GM12878 (cell line): ENCODE results near the gene C1QL4. TPM values are rescaled to one million over a fixed set of nuclear protein-coding genes. Genes with fewer than 3 reads are reported as not detected.
A peak's percentile ranks its signal among the peaks of the same experiment; 100 is the strongest.

Source experiments
- ATAC-seq: fragments of 200-7000 bp; cut with Tn5 transposase; 3 replicates; pipeline ENCODE4 v1.9.1; 2020; ENCODE audit warnings: mild to moderate bottlenecking, moderate library complexity
- BruUV-seq: library from RNA; stranded (reverse); fragments of 400-500 nt; replicated peaks from 2 replicates; lab custom pipeline; 2021; lab: Mats Ljungman, UMichigan
- CTCF ChIA-PET: fragments of 300-600 bp; sonication (Branson Sonifier 250); formaldehyde crosslinking; extraction: SDS; loops from one replicate; lab custom pipeline; 2021; ENCODE audit warnings: inconsistent platforms; lab: Yijun Ruan, JAX
- POLR2A ChIA-PET: fragments of 350-600 bp; formaldehyde crosslinking; extraction: SDS; loops from one replicate; lab custom pipeline; 2021; ENCODE audit warnings: inconsistent platforms; lab: Charles Lee
- RAD21 ChIA-PET: fragments of 300-600 bp; sonication (Branson Sonifier 250); formaldehyde crosslinking; loops from one replicate; lab custom pipeline; 2023; ENCODE audit warnings: antibody characterized with exemption; ENCODE audit not compliant: unreplicated experiment; lab: Charles Lee
- SMC1A ChIA-PET: fragments of 300-600 bp; sonication (Branson Sonifier 250); formaldehyde crosslinking; loops from one replicate; lab custom pipeline; 2023; ENCODE audit not compliant: unreplicated experiment, uncharacterized antibody; lab: Charles Lee
- DNase-seq: peaks from one replicate; pipeline ENCODE4 v3.0.0-alpha.2; 2011; ENCODE audit warnings: low read depth, low spot score
- FAIRE-seq: peaks from 3 replicates; lab custom pipeline; 2011; peaks lifted over from hg19 to GRCh38; lab: Jason Lieb, UNC
- H2AFZ ChIP-seq: 2 replicates; pipeline ENCODE4 v1.6.0; 2011; ENCODE audit warnings: low read depth, low read length, control low read depth; ENCODE audit not compliant: control insufficient read depth
- H3K27ac ChIP-seq: 2 replicates; pipeline ENCODE4 v1.5.1; 2011; ENCODE audit warnings: control low read depth; ENCODE audit not compliant: control insufficient read depth, insufficient read depth
- H3K27me3 ChIP-seq, 2 experiments: replicated peaks in 1 of 2; 2 replicates each; pipeline versions ENCODE4 v1.6.0 to v1.6.1; 2011; ENCODE audit warnings: low read length in 1 of 2; ENCODE audit not compliant: control insufficient read depth in 2 of 2, insufficient read depth in 2 of 2
- H3K36me3 ChIP-seq, 2 experiments: 2 replicates each; pipeline ENCODE4 v1.5.1; 2011; ENCODE audit warnings: low read length in 1 of 2; ENCODE audit not compliant: control insufficient read depth in 2 of 2, insufficient read depth in 2 of 2
- H3K4me1 ChIP-seq: 2 replicates; pipeline ENCODE4 v1.6.1; 2011; ENCODE audit warnings: mild to moderate bottlenecking, low read length, moderate library complexity, mixed read lengths; ENCODE audit not compliant: control insufficient read depth, insufficient read depth
- H3K4me2 ChIP-seq: 2 replicates; pipeline ENCODE4 v1.6.0; 2011; ENCODE audit warnings: control low read depth; ENCODE audit not compliant: control insufficient read depth, insufficient read depth
- H3K4me3 ChIP-seq: fragments of 200-600 bp; sonication (generic); 2 replicates; pipeline ENCODE4 v1.5.1; 2016
- H3K79me2 ChIP-seq: 2 replicates; pipeline ENCODE4 v1.6.0; 2011; ENCODE audit warnings: low read length; ENCODE audit not compliant: control insufficient read depth, insufficient read depth
- H3K9ac ChIP-seq: 2 replicates; pipeline ENCODE4 v1.8.0; 2011; ENCODE audit warnings: low read length, control low read depth, mixed read lengths; ENCODE audit not compliant: control insufficient read depth, insufficient read depth
- H3K9me3 ChIP-seq: replicated peaks from 3 replicates; pipeline ENCODE4 v1.5.1; 2011; ENCODE audit warnings: mild to moderate bottlenecking, low read length; ENCODE audit not compliant: control insufficient read depth, insufficient read depth
- H4K20me1 ChIP-seq: 2 replicates; pipeline ENCODE4 v1.6.0; 2011; ENCODE audit not compliant: control insufficient read depth, insufficient read depth
- EGR1 ChIP-seq, 2 experiments: IDR thresholded peaks; 1 replicate in 1 of 2; 2 replicates in 1 of 2; pipeline ENCODE4 v1.6.1; 2011 to 2012; ENCODE audit warnings: low read depth in 2 of 2, low read length in 2 of 2, borderline replicate concordance in 1 of 2, mild to moderate bottlenecking in 1 of 2, moderate library complexity in 1 of 2
- IKZF2 ChIP-seq, 2 experiments: fragments of 450-650 bp; IDR thresholded peaks; 2 replicates each; pipeline ENCODE4 v1.6.1; 2017; ENCODE audit warnings: mild to moderate bottlenecking in 2 of 2, moderate library complexity in 2 of 2
- JUND ChIP-seq: IDR thresholded peaks from 2 replicates; pipeline ENCODE4 v1.6.1; 2012; ENCODE audit warnings: low read depth, mild to moderate bottlenecking, low read length, improper control_type of control experiment, moderate library complexity
- NR2F1 ChIP-seq: fragments of 450-650 bp; conservative IDR thresholded peaks from 2 replicates; pipeline ENCODE4 v1.6.1; 2017; ENCODE audit warnings: mild to moderate bottlenecking
- SUZ12 ChIP-seq: fragments of 200-600 bp; sonication (generic); IDR thresholded peaks from one replicate; pipeline ENCODE4 v1.6.1; 2018; ENCODE audit warnings: antibody characterized with exemption, mild to moderate bottlenecking; ENCODE audit not compliant: unreplicated experiment
- WGBS: methylation state at CpG from one replicate; pipeline ENCODE4 v1.1.6; 2016; ENCODE audit warnings: low lambda C conversion rate; ENCODE audit not compliant: insufficient replicate concordance, insufficient coverage; ENCODE audit errors: missing lambda C conversion rate; 5-methylcytosine and 5-hydroxymethylcytosine counted together
- in situ Hi-C: fragments of 300-500 bp; cut with MboI; formaldehyde crosslinking; loops from 9 replicates; pipeline ENCODE4 v1.14.3; 2018; ENCODE audit warnings: mixed read lengths
- intact Hi-C: fragments of 100-400 bp; cut with micrococcal nuclease; formaldehyde crosslinking; loops from one replicate; pipeline ENCODE4 v1.14.2; 2022; ENCODE audit not compliant: unreplicated experiment
- polyA plus RNA-seq, 11 experiments: library from polyadenylated mRNA; depleted of rRNA in 4 of 11; unstranded in 6 of 11; stranded (reverse) in 5 of 11; fragments of >200 nt; fragmentation: Nextera tagmentation in 4 of 11; fragmentation: Illumina TruSeq in 1 of 11; extraction: Ambion mirVana in 4 of 11; extraction: Trizol in 1 of 11; gene quantifications; 1 replicate in 1 of 11; 2 replicates in 10 of 11; pipeline versions ENCODE4 v1.2.1 to v1.2.3, GENCODE V29; 2011 to 2016; ENCODE audit warnings: inconsistent platforms in 2 of 11, missing spikeins in 2 of 11, low read depth in 1 of 11
- total RNA-seq, 4 experiments: library from RNA; depleted of rRNA in 3 of 4; stranded (reverse); fragments of >200 nt in 3 of 4; fragmentation: Illumina TruSeq in 1 of 4; extraction: Trizol in 1 of 4; gene quantifications; 2 replicates each; pipeline versions ENCODE4 v1.2.1 to v1.2.3, GENCODE V29; 2013 to 2021

Gene C1QL4
- total and polyA plus RNA-seq, 10 of the 15 experiments (the other 5 are each of a cell fraction or from before 2014, with no cell fraction given) = 0.05 TPM; not detected in 9

- DNase-seq (no peak), FAIRE-seq (no peak), ATAC-seq (peak; percentile 22)
- in situ Hi-C loops (no loop called here), intact Hi-C loops (no loop called here)
- H3K27me3 ChIP-seq = peaks cover 16 to 27% of the 10 kb centered on the region in 2 experiments
- BruUV-seq = no TSS peak
- TF ChIP-seq SUZ12 (peak; percentile 100), EGR1 (IDR thresholded peaks at IDR 0.05; ENCODE audit: borderline replicate concordance in 1 of 2, low read depth in 2 of 2, low read length in 2 of 2) (peak in 1 of 2 experiments; percentile 87; a peak in 2 of 3 replicates), IKZF2 (IDR thresholded peaks at IDR 0.05) (0 out of 4 replicates have a peak, but pooled peaks of 1 of the 2 experiments have one; percentile 11), NR2F1 (0 out of 2 replicates have a peak, but pooled peaks have one; percentile 30), JUND (no peak)
- peaks cover 38% of the 10 kb centered on the region for H3K4me1 ChIP-seq
- peak within 1 kb of the TSS; percentile 97 for H3K4me2 ChIP-seq
- peak within 1 kb of the TSS; percentile 61 for H2AFZ ChIP-seq
- no peaks in the 10 kb centered on the region; the same call in 1 of the 2 replicates for H4K20me1 ChIP-seq
- H3K9ac ChIP-seq = no peak within 1 kb of the TSS; the same call in 1 of the 2 replicates
- ChIA-PET RAD21 (interaction anchor here (0.5 to 4.5 kb wide), 12 partner anchors 12 to 768 kb away, joined by 3 to 54 read pairs (median 4); no protein-coding TSS in a partner anchor), POLR2A (interaction anchor here (0.6 to 2.0 kb wide), 3 partner anchors 20 to 76 kb away, joined by 4 to 10 read pairs (median 5); partner anchors contain the start of gene SPATS2), SMC1A (interaction anchor here (0.9 to 4.5 kb wide), 7 partner anchors 11 to 168 kb away, joined by 3 to 30 read pairs (median 5); partner anchors contain the start of gene TROAP), CTCF (interaction anchor here (0.6 to 9.5 kb wide), 23 partner anchors 11 to 464 kb away, joined by 3 to 231 read pairs (median 4); partner anchors contain the start of genes FAM186B, PRPH, SPATS2 and TROAP)
- peak within 1 kb of the TSS; percentile 49 for H3K4me3 ChIP-seq
- WGBS = 6% methylated on average over 39 of the region's 47 CpGs
- no peaks in the 10 kb centered on the region for H3K79me2 ChIP-seq
- H3K27ac ChIP-seq = no peak within 1 kb of the TSS
- no peaks in the 10 kb centered on the region for H3K36me3 ChIP-seq
- no peaks in the 10 kb centered on the region for H3K9me3 ChIP-seq
These were observed 9.8 kb upstream of the C1QL4 start, which contains the start of gene DNAJC22 for GRCh38 chr12:49346659-49347310. DNAJC22 (plus strand) TSS chr12:49346888; CDS start chr12:49348873, 1,985 bp downstream.
